ENCODE measurements around the gene CT47B1.
"Not testable (repeated sequence)": the region's sequence is repeated elsewhere in the genome, so short reads cannot be mapped to it uniquely, and the experiment has no call there.

The CT47B1 gene

GRCh38 chrX:120875766-120876165, at the start of gene CT47B1:
Gene CT47B1, minus strand, starts transcription at chrX:120875866. Its CDS starts 196 bp downstream, at chrX:120875670.
- DNase-seq = not testable (repeated sequence)

- DNase-seq = no peak
Measured at GRCh38 chrX:120874678-120875557, 748 bp downstream of the CT47B1 start.

- no peak for DNase-seq
Measured at GRCh38 chrX:120857240-120857639, 18.4 kb downstream of the CT47B1 start.

- DNase-seq = no peak
Measured at GRCh38 chrX:120840827-120841226, 34.8 kb downstream of the CT47B1 start.

GRCh38 chrX:120839491-120839890, 36.2 kb downstream of the CT47B1 start:
- DNase-seq = no peak

GRCh38 chrX:120827213-120827612, 48.5 kb downstream of the CT47B1 start:
- DNase-seq = not testable (repeated sequence)

GRCh38 chrX:120825146-120825545, 50.5 kb downstream of the CT47B1 start:
- DNase-seq = no peak

GRCh38 chrX:120824021-120824420, 51.6 kb downstream of the CT47B1 start:
- DNase-seq = no peak

GRCh38 chrX:120823556-120823955, 52.1 kb downstream of the CT47B1 start:
- DNase-seq = no peak

All from NCI-H1105 (cell line).